C4-2B (cell line): Measurements from ENCODE around the gene NAPSA.

Source experiments
- ZFX ChIP-seq: fragments of 450-650 bp; IDR thresholded peaks from 2 replicates; pipeline ENCODE4 v1.6.1; 2017
- TF ChIP-seq, protein P1 (sequence below): fragments of 450-650 bp; conservative IDR thresholded peaks from 2 replicates; pipeline ENCODE4 v1.5.1; 2017; ENCODE audit warnings: mild to moderate bottlenecking

DNA sequence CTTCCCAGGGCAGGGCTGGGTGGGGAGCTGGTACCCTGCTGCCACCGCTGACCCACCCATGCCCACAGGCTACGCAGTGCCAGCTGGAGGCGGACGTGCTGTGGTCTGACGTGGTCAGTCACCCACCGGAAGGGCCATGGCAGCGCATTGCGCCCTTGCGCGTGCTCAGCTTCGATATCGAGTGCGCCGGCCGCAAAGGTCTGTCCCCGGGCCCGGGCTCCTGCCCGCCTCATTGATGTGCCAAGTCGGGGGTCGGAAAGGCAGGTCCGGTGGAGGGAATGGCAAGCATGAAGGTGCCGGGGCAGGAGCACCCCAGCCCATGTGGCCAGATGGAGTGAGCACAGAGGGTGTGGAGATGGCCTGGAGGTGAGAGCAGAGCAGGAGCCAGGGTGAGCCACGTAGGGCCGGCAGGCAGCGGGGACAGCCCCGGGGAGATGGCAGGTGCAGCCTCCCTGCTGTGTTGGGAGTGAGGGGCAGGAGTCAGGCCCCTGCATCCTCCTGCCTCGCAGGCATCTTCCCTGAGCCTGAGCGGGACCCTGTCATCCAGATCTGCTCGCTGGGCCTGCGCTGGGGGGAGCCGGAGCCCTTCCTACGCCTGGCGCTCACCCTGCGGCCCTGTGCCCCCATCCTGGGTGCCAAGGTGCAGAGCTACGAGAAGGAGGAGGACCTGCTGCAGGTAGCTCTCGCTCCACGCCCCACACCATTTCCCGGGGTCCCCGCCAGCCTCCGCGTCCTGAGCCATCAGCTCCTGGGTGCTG lies 37.3 kb upstream of the NAPSA start:
- TF ChIP-seq, protein P1, sequence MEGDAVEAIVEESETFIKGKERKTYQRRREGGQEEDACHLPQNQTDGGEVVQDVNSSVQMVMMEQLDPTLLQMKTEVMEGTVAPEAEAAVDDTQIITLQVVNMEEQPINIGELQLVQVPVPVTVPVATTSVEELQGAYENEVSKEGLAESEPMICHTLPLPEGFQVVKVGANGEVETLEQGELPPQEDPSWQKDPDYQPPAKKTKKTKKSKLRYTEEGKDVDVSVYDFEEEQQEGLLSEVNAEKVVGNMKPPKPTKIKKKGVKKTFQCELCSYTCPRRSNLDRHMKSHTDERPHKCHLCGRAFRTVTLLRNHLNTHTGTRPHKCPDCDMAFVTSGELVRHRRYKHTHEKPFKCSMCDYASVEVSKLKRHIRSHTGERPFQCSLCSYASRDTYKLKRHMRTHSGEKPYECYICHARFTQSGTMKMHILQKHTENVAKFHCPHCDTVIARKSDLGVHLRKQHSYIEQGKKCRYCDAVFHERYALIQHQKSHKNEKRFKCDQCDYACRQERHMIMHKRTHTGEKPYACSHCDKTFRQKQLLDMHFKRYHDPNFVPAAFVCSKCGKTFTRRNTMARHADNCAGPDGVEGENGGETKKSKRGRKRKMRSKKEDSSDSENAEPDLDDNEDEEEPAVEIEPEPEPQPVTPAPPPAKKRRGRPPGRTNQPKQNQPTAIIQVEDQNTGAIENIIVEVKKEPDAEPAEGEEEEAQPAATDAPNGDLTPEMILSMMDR, result no peak
- no peak for TF ChIP-seq ZFX
